ENCODE data around the gene CCDC70.

DNA sequence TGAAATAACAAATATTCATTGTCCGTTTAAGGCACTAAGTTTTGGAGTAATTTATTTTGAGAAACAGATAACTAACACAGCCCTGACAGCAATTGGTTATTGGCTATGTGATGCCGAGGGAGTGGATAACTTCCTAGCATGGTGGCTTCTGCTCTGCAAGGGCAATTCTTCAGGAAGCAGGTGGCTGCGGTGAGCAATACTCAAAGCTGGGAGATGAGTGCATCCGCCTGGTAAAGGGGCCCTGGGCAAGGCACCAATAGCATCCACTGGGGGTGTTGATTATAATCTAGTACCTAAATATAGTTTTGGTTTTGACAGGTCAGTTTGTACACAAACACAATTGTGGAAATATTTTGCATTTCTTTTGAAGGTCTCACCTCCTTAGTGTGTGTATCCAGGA lies 41.0 kb downstream of the CCDC70 start:
- TF ChIP-seq, protein P1, sequence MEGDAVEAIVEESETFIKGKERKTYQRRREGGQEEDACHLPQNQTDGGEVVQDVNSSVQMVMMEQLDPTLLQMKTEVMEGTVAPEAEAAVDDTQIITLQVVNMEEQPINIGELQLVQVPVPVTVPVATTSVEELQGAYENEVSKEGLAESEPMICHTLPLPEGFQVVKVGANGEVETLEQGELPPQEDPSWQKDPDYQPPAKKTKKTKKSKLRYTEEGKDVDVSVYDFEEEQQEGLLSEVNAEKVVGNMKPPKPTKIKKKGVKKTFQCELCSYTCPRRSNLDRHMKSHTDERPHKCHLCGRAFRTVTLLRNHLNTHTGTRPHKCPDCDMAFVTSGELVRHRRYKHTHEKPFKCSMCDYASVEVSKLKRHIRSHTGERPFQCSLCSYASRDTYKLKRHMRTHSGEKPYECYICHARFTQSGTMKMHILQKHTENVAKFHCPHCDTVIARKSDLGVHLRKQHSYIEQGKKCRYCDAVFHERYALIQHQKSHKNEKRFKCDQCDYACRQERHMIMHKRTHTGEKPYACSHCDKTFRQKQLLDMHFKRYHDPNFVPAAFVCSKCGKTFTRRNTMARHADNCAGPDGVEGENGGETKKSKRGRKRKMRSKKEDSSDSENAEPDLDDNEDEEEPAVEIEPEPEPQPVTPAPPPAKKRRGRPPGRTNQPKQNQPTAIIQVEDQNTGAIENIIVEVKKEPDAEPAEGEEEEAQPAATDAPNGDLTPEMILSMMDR (IDR thresholded peaks at IDR 0.05; ENCODE audit: low read depth, low read length): no peak
- TF ChIP-seq POLR2A (IDR thresholded peaks at IDR 0.05; ENCODE audit: extremely low read depth, insufficient read length) (no peak), MYC (IDR thresholded peaks at IDR 0.05; ENCODE audit: low read depth, low read length) (no peak)
- TF ChIP-seq, protein P2, sequence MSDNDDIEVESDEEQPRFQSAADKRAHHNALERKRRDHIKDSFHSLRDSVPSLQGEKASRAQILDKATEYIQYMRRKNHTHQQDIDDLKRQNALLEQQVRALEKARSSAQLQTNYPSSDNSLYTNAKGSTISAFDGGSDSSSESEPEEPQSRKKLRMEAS (IDR thresholded peaks at IDR 0.05; ENCODE audit: low read depth, low read length): no peak

All from NB4 (cell line).